Parathyroid adenoma (tissue), 2 donors: ENCODE measurements around the gene SLC33A1.

Experiments
- H2AFZ ChIP-seq: fragments of 300-600 bp; sonication (generic); one replicate; pipeline ENCODE4 v1.7.0; 2017; ENCODE audit warnings: antibody characterized with exemption, mild to moderate bottlenecking
- H3K27ac ChIP-seq: fragments of 300-600 bp; sonication (generic); one replicate; pipeline ENCODE4 v1.7.0; 2017
- H3K27me3 ChIP-seq: fragments of 300-600 bp; sonication (generic); one replicate; pipeline ENCODE4 v1.7.0; 2017; ENCODE audit warnings: low read length; ENCODE audit not compliant: control insufficient read depth, insufficient read depth
- H3K36me3 ChIP-seq: fragments of 300-600 bp; sonication (generic); one replicate; pipeline ENCODE4 v1.7.0; 2017; ENCODE audit warnings: low read length; ENCODE audit not compliant: control insufficient read depth, insufficient read depth
- H3K4me1 ChIP-seq: fragments of 300-600 bp; sonication (generic); one replicate; pipeline ENCODE4 v1.7.0; 2017; ENCODE audit warnings: control low read depth
- H3K4me2 ChIP-seq: fragments of 300-600 bp; sonication (generic); one replicate; pipeline ENCODE4 v1.7.0; 2017; ENCODE audit warnings: low read length
- H3K4me3 ChIP-seq: fragments of 300-600 bp; sonication (generic); one replicate; pipeline ENCODE4 v1.7.0; 2017; ENCODE audit warnings: low read depth, low read length
- H3K79me2 ChIP-seq: fragments of 300-600 bp; sonication (generic); one replicate; pipeline ENCODE4 v1.7.0; 2017; ENCODE audit warnings: control low read depth
- H3K9ac ChIP-seq: fragments of 300-600 bp; sonication (generic); one replicate; pipeline ENCODE4 v1.7.0; 2017; ENCODE audit warnings: mild to moderate bottlenecking
- H3K9me3 ChIP-seq: fragments of 300-600 bp; sonication (generic); one replicate; pipeline ENCODE4 v1.7.0; 2017; ENCODE audit warnings: low read length; ENCODE audit not compliant: control insufficient read depth
- CTCF ChIP-seq: fragments of 300-600 bp; sonication (generic); IDR thresholded peaks from one replicate; pipeline ENCODE4 v1.7.0; 2017; ENCODE audit warnings: antibody characterized with exemption, mild to moderate bottlenecking
- donor health status: primary hyperparathyroidism.

Gene SLC33A1

GRCh38 chr3:155871746-155872158 is 17.5 kb upstream of the SLC33A1 start:
- H3K27me3 ChIP-seq: no peaks in the 10 kb centered on the region
- H2AFZ ChIP-seq: peak overlapping the region; percentile 96
- no peak for TF ChIP-seq CTCF
- H3K79me2 ChIP-seq: peaks cover 29% of the 10 kb centered on the region
- no peaks in the 10 kb centered on the region for H3K36me3 ChIP-seq
- H3K4me2 ChIP-seq: peak overlapping the region; percentile 73
- H3K4me1 ChIP-seq: no peaks in the 10 kb centered on the region
- H3K4me3 ChIP-seq: peak overlapping the region; percentile 90
- peak overlapping the region; percentile 94 for H3K27ac ChIP-seq
- no peaks in the 10 kb centered on the region for H3K9me3 ChIP-seq
- H3K9ac ChIP-seq: peak overlapping the region; percentile 87

- H3K27me3 ChIP-seq: no peaks in the 10 kb centered on the region
- no peak for TF ChIP-seq CTCF
These were observed 16.9 kb upstream of the SLC33A1 start for GRCh38 chr3:155870945-155871745.

GRCh38 chr3:155870133-155870944 is 16.1 kb upstream of the SLC33A1 start, which contains the start of gene GMPS:
Gene GMPS, plus strand, starts transcription at chr3:155870650. Its CDS starts 221 bp downstream, at chr3:155870871.
- TF ChIP-seq CTCF: peak; percentile 56
- peak within 1 kb of the TSS; percentile 98 for H2AFZ ChIP-seq
- peak within 1 kb of the TSS; percentile 94 for H3K27ac ChIP-seq
- no peaks in the 10 kb centered on the region for H3K36me3 ChIP-seq
- H3K4me1 ChIP-seq: no peaks in the 10 kb centered on the region
- no peaks in the 10 kb centered on the region for H3K27me3 ChIP-seq
- peak within 1 kb of the TSS; percentile 90 for H3K4me3 ChIP-seq
- H3K9ac ChIP-seq: peak within 1 kb of the TSS; percentile 87
- peak within 1 kb of the TSS; percentile 73 for H3K4me2 ChIP-seq
- H3K9me3 ChIP-seq: no peaks in the 10 kb centered on the region
- H3K79me2 ChIP-seq: peaks cover 20% of the 10 kb centered on the region

More at GRCh38 chr3:155870945-155871745, 16.9 kb upstream of the SLC33A1 start:
- peak overlapping the region; percentile 73 for H3K4me2 ChIP-seq
- no peaks in the 10 kb centered on the region for H3K9me3 ChIP-seq
- H3K36me3 ChIP-seq: no peaks in the 10 kb centered on the region
- peak overlapping the region; percentile 94 for H3K27ac ChIP-seq
- H3K4me3 ChIP-seq: peak overlapping the region; percentile 90
- H3K79me2 ChIP-seq: peaks cover 25% of the 10 kb centered on the region
- H2AFZ ChIP-seq: peak overlapping the region; percentile 96
- H3K9ac ChIP-seq: peak overlapping the region; percentile 87
- H3K4me1 ChIP-seq: no peaks in the 10 kb centered on the region

- Histone ChIP-seq H3K4me2 (peak overlapping the region; percentile 71), H3K79me2 (peaks cover 15% of the 10 kb centered on the region), H3K9me3 (no peaks in the 10 kb centered on the region), H3K9ac (no peak overlapping the region), H3K4me1 (no peaks in the 10 kb centered on the region), H3K27ac (peak overlapping the region; percentile 89), H3K36me3 (no peaks in the 10 kb centered on the region), H2AFZ (peak overlapping the region; percentile 98), H3K4me3 (peak overlapping the region; percentile 90), H3K27me3 (no peaks in the 10 kb centered on the region)
- no peak for TF ChIP-seq CTCF
These were observed 15.5 kb upstream of the SLC33A1 start for GRCh38 chr3:155869691-155870090.
